ENCODE data around the gene SWT1. TPM values are rescaled to one million over a fixed set of nuclear protein-coding genes. Genes with fewer than 3 reads are reported as not detected.
"Not testable (repeated sequence)": the region's sequence is repeated elsewhere in the genome, so short reads cannot be mapped to it uniquely, and the experiment has no call there.

Gene SWT1
- total and polyA plus RNA-seq, 2 experiments from 2014 or later: 3.4 to 9.5 TPM

DNA sequence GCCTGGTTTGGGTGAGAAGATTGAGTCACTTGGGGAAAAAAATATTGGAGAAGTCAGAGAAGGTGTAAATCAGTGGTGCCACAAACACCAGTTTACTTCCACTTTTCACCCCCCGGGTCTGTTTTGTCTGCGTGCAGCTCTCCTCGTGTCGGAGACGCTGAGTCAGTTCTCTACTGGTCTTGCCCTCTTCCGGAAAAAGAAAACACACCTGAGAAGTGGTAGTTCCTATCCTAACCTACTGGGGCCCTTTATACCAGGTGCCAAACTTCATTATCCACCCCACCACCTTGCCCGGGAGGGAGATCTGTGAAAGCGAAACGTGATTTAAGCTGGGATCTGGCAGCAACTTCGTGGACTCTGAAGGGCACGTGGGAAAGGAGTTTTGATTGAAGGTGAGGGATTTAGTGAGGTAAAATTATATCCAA lies 160.9 kb downstream of the SWT1 start:
- Histone ChIP-seq H3K36me3 (replicated peaks; ENCODE audit: insufficient read depth, low read depth) (no peaks in the 10 kb centered on the region), H2AFZ (peak overlapping the region; percentile 74), H3K27me3 (no peaks in the 10 kb centered on the region), H3K4me3 (peak overlapping the region; percentile 30), H3K9me3 (ENCODE audit: low read depth) (no peaks in the 10 kb centered on the region), H4K20me1 (ENCODE audit: insufficient read depth, poor library complexity, severe bottlenecking) (peaks cover 31% of the 10 kb centered on the region), H3K9me2 (replicated peaks; ENCODE audit: insufficient read depth) (no peaks in the 10 kb centered on the region), H3K27ac (peak overlapping the region; percentile 99), H3K4me2 (peak overlapping the region; percentile 75), H3K4me1 (ENCODE audit: insufficient read depth) (peaks cover 27% of the 10 kb centered on the region), H3K79me2 (peaks cover 38% of the 10 kb centered on the region)
- DNase-seq (ENCODE audit: low spot score): peak; percentile 56
- TF ChIP-seq, protein P1, sequence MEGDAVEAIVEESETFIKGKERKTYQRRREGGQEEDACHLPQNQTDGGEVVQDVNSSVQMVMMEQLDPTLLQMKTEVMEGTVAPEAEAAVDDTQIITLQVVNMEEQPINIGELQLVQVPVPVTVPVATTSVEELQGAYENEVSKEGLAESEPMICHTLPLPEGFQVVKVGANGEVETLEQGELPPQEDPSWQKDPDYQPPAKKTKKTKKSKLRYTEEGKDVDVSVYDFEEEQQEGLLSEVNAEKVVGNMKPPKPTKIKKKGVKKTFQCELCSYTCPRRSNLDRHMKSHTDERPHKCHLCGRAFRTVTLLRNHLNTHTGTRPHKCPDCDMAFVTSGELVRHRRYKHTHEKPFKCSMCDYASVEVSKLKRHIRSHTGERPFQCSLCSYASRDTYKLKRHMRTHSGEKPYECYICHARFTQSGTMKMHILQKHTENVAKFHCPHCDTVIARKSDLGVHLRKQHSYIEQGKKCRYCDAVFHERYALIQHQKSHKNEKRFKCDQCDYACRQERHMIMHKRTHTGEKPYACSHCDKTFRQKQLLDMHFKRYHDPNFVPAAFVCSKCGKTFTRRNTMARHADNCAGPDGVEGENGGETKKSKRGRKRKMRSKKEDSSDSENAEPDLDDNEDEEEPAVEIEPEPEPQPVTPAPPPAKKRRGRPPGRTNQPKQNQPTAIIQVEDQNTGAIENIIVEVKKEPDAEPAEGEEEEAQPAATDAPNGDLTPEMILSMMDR (IDR thresholded peaks at IDR 0.05; ENCODE audit: poor library complexity): no peak
- TF ChIP-seq EZH2 (IDR thresholded peaks at IDR 0.05; ENCODE audit: borderline replicate concordance) (no peak), EZH2phosphoT487 (IDR thresholded peaks at IDR 0.05; ENCODE audit: low read depth, severe bottlenecking, unreplicated experiment) (no peak)
- WGBS (ENCODE audit: low lambda C conversion rate, missing lambda C conversion rate): 38% methylated on average over 11 of the region's 11 CpGs

DNA sequence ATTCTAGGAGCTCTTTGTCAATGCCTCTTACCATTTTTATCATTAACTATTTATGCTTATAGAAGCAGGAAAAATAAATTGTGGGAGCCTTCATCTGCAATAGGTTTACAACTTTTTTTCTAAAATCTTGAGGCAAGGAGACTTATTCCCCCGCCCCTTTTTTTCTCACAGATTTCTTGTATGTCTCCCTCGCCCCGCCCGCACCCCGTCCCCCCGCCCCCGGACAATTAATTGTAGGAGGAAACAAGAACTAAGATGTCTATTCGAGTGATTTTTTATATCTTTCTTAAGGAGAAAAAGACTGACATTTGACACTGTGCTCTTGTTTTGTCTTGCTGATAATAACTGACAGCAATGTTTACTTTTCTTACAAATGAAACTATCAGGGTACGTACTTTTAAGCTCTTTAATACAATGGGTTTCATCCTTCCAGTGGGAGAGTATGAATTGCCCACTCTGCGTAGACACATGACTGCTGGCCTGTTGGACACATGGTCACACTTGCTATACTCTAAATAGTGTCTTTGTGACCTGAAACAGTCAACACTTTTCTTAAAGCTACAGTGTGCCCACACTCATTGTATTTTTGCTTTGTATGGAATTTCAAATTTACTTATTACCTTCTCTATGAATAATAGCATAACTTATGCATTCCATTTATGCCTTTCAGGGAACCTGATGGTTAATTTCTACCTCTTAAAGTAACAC lies 161.6 kb downstream of the SWT1 start:
- 64% methylated on average over 10 of the region's 10 CpGs for WGBS (ENCODE audit: low lambda C conversion rate, missing lambda C conversion rate)
- Histone ChIP-seq H3K4me2 (peak overlapping the region; percentile 75), H3K9me3 (ENCODE audit: low read depth) (no peaks in the 10 kb centered on the region), H3K9me2 (replicated peaks; ENCODE audit: insufficient read depth) (no peaks in the 10 kb centered on the region), H4K20me1 (ENCODE audit: insufficient read depth, poor library complexity, severe bottlenecking) (peaks cover 24% of the 10 kb centered on the region), H3K4me1 (ENCODE audit: insufficient read depth) (peaks cover 20% of the 10 kb centered on the region), H3K4me3 (no peak overlapping the region), H3K27ac (peak overlapping the region; percentile 99), H3K79me2 (peaks cover 31% of the 10 kb centered on the region), H3K36me3 (replicated peaks; ENCODE audit: insufficient read depth, low read depth) (no peaks in the 10 kb centered on the region), H3K27me3 (no peaks in the 10 kb centered on the region), H2AFZ (peak overlapping the region; percentile 74)
- TF ChIP-seq, protein P1 (IDR thresholded peaks at IDR 0.05; ENCODE audit: poor library complexity): no peak
- no peak for TF ChIP-seq EZH2 (IDR thresholded peaks at IDR 0.05; ENCODE audit: borderline replicate concordance)
- no peak for DNase-seq (ENCODE audit: low spot score)

- Histone ChIP-seq H3K27ac (peak overlapping the region; percentile 99), H2AFZ (no peak overlapping the region), H3K9me3 (ENCODE audit: low read depth) (no peaks in the 10 kb centered on the region), H3K9me2 (replicated peaks; ENCODE audit: insufficient read depth) (no peaks in the 10 kb centered on the region), H3K4me1 (ENCODE audit: insufficient read depth) (peaks cover 16% of the 10 kb centered on the region), H3K27me3 (no peaks in the 10 kb centered on the region), H3K79me2 (peaks cover 26% of the 10 kb centered on the region), H4K20me1 (ENCODE audit: insufficient read depth, poor library complexity, severe bottlenecking) (peaks cover 19% of the 10 kb centered on the region), H3K4me2 (peak overlapping the region; percentile 75), H3K4me3 (no peak overlapping the region), H3K36me3 (replicated peaks; ENCODE audit: insufficient read depth, low read depth) (no peaks in the 10 kb centered on the region)
- 95% methylated on average over 1 of the region's 1 CpG for WGBS (ENCODE audit: low lambda C conversion rate, missing lambda C conversion rate)
- no peak for TF ChIP-seq EZH2 (IDR thresholded peaks at IDR 0.05; ENCODE audit: borderline replicate concordance)
- TF ChIP-seq, protein P1 (IDR thresholded peaks at IDR 0.05; ENCODE audit: poor library complexity): no peak
- TF ChIP-seq EZH2phosphoT487 (IDR thresholded peaks at IDR 0.05; ENCODE audit: low read depth, severe bottlenecking, unreplicated experiment): no peak
- no peak for DNase-seq (ENCODE audit: low spot score)
Observed at GRCh38 chr1:185319139-185319475, 162.1 kb downstream of the SWT1 start.

DNA sequence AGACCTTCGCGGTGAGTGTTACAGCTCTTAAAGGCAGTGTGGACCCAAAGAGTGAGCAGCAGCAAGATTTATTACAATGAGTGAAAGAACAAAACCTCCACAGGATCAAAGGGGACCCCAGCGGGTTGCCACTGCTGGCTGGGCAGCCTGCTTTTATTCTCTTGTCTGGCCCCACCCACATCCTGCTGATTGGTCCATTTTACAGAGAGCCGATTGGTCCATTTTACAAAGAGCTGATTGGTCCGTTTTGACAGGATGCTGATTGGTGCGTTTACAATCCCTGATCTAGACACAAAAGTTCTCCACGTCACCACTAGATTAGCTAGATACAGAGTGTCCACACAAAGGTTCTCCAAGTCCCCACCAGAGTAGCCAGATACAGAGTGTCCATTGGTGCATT lies 164.1 kb downstream of the SWT1 start:
- not testable (repeated sequence) for DNase-seq (ENCODE audit: low spot score); H3K4me2 ChIP-seq; H4K20me1 ChIP-seq (ENCODE audit: insufficient read depth, poor library complexity, severe bottlenecking); H3K9me3 ChIP-seq (ENCODE audit: low read depth); H3K9me2 ChIP-seq (replicated peaks; ENCODE audit: insufficient read depth); H3K27me3 ChIP-seq; H3K27ac ChIP-seq; H3K79me2 ChIP-seq; H3K4me1 ChIP-seq (ENCODE audit: insufficient read depth); H3K36me3 ChIP-seq (replicated peaks; ENCODE audit: insufficient read depth, low read depth); H3K4me3 ChIP-seq; H2AFZ ChIP-seq
- 96% methylated on average over 7 of the region's 7 CpGs for WGBS (ENCODE audit: low lambda C conversion rate, missing lambda C conversion rate)

- WGBS (ENCODE audit: low lambda C conversion rate, missing lambda C conversion rate): 96% methylated on average over 27 of the region's 36 CpGs
- H3K4me1 ChIP-seq (ENCODE audit: insufficient read depth); H3K27ac ChIP-seq; H3K9me3 ChIP-seq (ENCODE audit: low read depth); H3K36me3 ChIP-seq (replicated peaks; ENCODE audit: insufficient read depth, low read depth); H3K4me3 ChIP-seq; H3K9me2 ChIP-seq (replicated peaks; ENCODE audit: insufficient read depth); DNase-seq (ENCODE audit: low spot score); H4K20me1 ChIP-seq (ENCODE audit: insufficient read depth, poor library complexity, severe bottlenecking); H3K79me2 ChIP-seq; H3K27me3 ChIP-seq; H2AFZ ChIP-seq; H3K4me2 ChIP-seq: not testable (repeated sequence)
Observed at GRCh38 chr1:185321653-185322221, 164.8 kb downstream of the SWT1 start.
